H9 (cell line): ENCODE data around the gene MRTFA. TPM values are rescaled to one million over a fixed set of nuclear protein-coding genes. Genes with fewer than 3 reads are reported as not detected.

Experiments used
- DNase-seq: peaks from one replicate; pipeline ENCODE4 v3.0.0-alpha.2; 2017
- H2AFZ ChIP-seq: one replicate; pipeline ENCODE4 v1.6.1; 2013; ENCODE audit warnings: mild to moderate bottlenecking, low read length, control low read depth, moderate library complexity
- H2AK5ac ChIP-seq: 2 replicates; pipeline ENCODE4 v1.6.1; 2013; ENCODE audit warnings: low read length, control low read depth, mixed read lengths; ENCODE audit not compliant: insufficient read length
- H2BK120ac ChIP-seq: one replicate; pipeline ENCODE4 v1.6.1; 2013; ENCODE audit warnings: low read depth, mild to moderate bottlenecking, low read length, control low read depth, inconsistent platforms; ENCODE audit not compliant: poor library complexity, severe bottlenecking
- H2BK12ac ChIP-seq: 2 replicates; pipeline ENCODE4 v1.6.1; 2013; ENCODE audit warnings: low read length, control low read depth, mixed read lengths, low read depth; ENCODE audit not compliant: insufficient read length
- H2BK15ac ChIP-seq: 2 replicates; pipeline ENCODE4 v1.6.1; 2013; ENCODE audit warnings: low read depth, low read length, control low read depth
- H2BK20ac ChIP-seq: one replicate; pipeline ENCODE4 v1.6.1; 2013; ENCODE audit warnings: low read depth, mild to moderate bottlenecking, low read length, control low read depth, inconsistent platforms; ENCODE audit not compliant: poor library complexity, severe bottlenecking
- H2BK5ac ChIP-seq: 2 replicates; pipeline ENCODE4 v1.6.1; 2013; ENCODE audit warnings: low read length, control low read depth, mixed read lengths; ENCODE audit not compliant: insufficient read length
- H3K14ac ChIP-seq: 2 replicates; pipeline ENCODE4 v1.6.1; 2013; ENCODE audit warnings: low read length, control low read depth; ENCODE audit not compliant: insufficient read depth
- H3K18ac ChIP-seq: 2 replicates; pipeline ENCODE4 v1.6.1; 2013; ENCODE audit warnings: low read depth, mild to moderate bottlenecking, mixed read lengths, low read length, control low read depth; ENCODE audit not compliant: insufficient read length
- H3K23ac ChIP-seq: 2 replicates; pipeline ENCODE4 v1.6.1; 2013; ENCODE audit warnings: low read length, control low read depth, mixed read lengths, low read depth; ENCODE audit not compliant: insufficient read length
- H3K23me2 ChIP-seq: 2 replicates; pipeline ENCODE4 v1.6.1; 2013; ENCODE audit warnings: low read depth, mild to moderate bottlenecking, mixed read lengths, low read length, control low read depth; ENCODE audit not compliant: insufficient read length, poor library complexity, severe bottlenecking
- H3K27ac ChIP-seq: 2 replicates; pipeline ENCODE4 v1.5.1; 2013; ENCODE audit warnings: low read length, control low read depth, mixed read lengths, low read depth; ENCODE audit not compliant: insufficient read length
- H3K27me3 ChIP-seq: 2 replicates; pipeline ENCODE4 v1.6.1; 2013; ENCODE audit warnings: low read length, control low read depth, inconsistent platforms; ENCODE audit not compliant: insufficient read depth
- H3K4ac ChIP-seq: 2 replicates; pipeline ENCODE4 v1.6.1; 2013; ENCODE audit warnings: low read depth, mild to moderate bottlenecking, control low read depth, inconsistent platforms, low read length, moderate library complexity
- H3K4me1 ChIP-seq: 2 replicates; pipeline ENCODE4 v1.6.1; 2013; ENCODE audit warnings: low read length, control low read depth, inconsistent platforms; ENCODE audit not compliant: insufficient read depth
- H3K4me2 ChIP-seq: 2 replicates; pipeline ENCODE4 v1.6.1; 2013; ENCODE audit warnings: low read length, control low read depth, mixed read lengths; ENCODE audit not compliant: insufficient read length, insufficient read depth
- H3K56ac ChIP-seq: 2 replicates; pipeline ENCODE4 v1.6.1; 2013; ENCODE audit warnings: low read depth, mild to moderate bottlenecking, mixed read lengths, low read length, control low read depth; ENCODE audit not compliant: insufficient read length
- H3K79me1 ChIP-seq: 2 replicates; pipeline ENCODE4 v1.6.1; 2013; ENCODE audit warnings: low read depth, mild to moderate bottlenecking, moderate library complexity, low read length, control low read depth, inconsistent platforms; ENCODE audit not compliant: insufficient read depth, poor library complexity, severe bottlenecking
- H3K79me2 ChIP-seq: 2 replicates; pipeline ENCODE4 v1.6.1; 2013; ENCODE audit warnings: low read length, control low read depth, inconsistent platforms; ENCODE audit not compliant: insufficient read depth
- H3K9ac ChIP-seq: 2 replicates; pipeline ENCODE4 v1.6.1; 2013; ENCODE audit warnings: low read length, control low read depth, mixed read lengths; ENCODE audit not compliant: insufficient read length; ENCODE audit errors: extremely low read depth
- H3K9me3 ChIP-seq: one replicate; pipeline ENCODE4 v1.6.1; 2013; ENCODE audit warnings: low read depth, low read length, inconsistent platforms; ENCODE audit not compliant: control insufficient read depth
- H3T11ph ChIP-seq: one replicate; pipeline ENCODE4 v1.6.1; 2013; ENCODE audit warnings: mild to moderate bottlenecking, low read length, control low read depth, inconsistent platforms
- H4K20me1 ChIP-seq: one replicate; pipeline ENCODE4 v1.6.1; 2013; ENCODE audit not compliant: control insufficient read depth, insufficient read length, insufficient read depth
- H4K5ac ChIP-seq: 2 replicates; pipeline ENCODE4 v1.6.1; 2013; ENCODE audit warnings: low read depth, mild to moderate bottlenecking, mixed read lengths, low read length, control low read depth; ENCODE audit not compliant: insufficient read length
- H4K8ac ChIP-seq: replicated peaks from 2 replicates; pipeline ENCODE4 v1.6.1; 2013; ENCODE audit warnings: low read length, control low read depth, mixed read lengths, low read depth; ENCODE audit not compliant: insufficient read length
- H4K91ac ChIP-seq: 2 replicates; pipeline ENCODE4 v1.6.1; 2013; ENCODE audit warnings: low read depth, mild to moderate bottlenecking, moderate library complexity, mixed read lengths, low read length, control low read depth; ENCODE audit not compliant: insufficient read length
- H3K27ac Mint-ChIP-seq, 3 experiments: 2 replicates in 2 of 3; 3 replicates in 1 of 3; pipeline ENCODE4 v1.8.0; 2020 to 2021; ENCODE audit warnings: mixed read lengths in 3 of 3, mild to moderate bottlenecking in 1 of 3, moderate library complexity in 1 of 3
- H3K27me3 Mint-ChIP-seq: 2 replicates; pipeline ENCODE4 v1.8.0; 2021; ENCODE audit warnings: low read depth, mild to moderate bottlenecking, moderate library complexity, mixed read lengths
- H3K36me3 Mint-ChIP-seq, 3 experiments: 2 replicates in 2 of 3; 3 replicates in 1 of 3; pipeline ENCODE4 v1.8.0; 2020 to 2021; ENCODE audit warnings: low read depth in 3 of 3, mixed read lengths in 3 of 3; ENCODE audit not compliant: insufficient read depth in 1 of 3
- H3K4me1 Mint-ChIP-seq, 2 experiments: 2 replicates each; pipeline ENCODE4 v1.8.0; 2020; ENCODE audit warnings: mixed read lengths in 2 of 2
- H3K4me3 Mint-ChIP-seq, 2 experiments: 2 replicates in 1 of 2; 3 replicates in 1 of 2; pipeline ENCODE4 v1.8.0; 2020 to 2021; ENCODE audit warnings: mild to moderate bottlenecking in 2 of 2, mixed read lengths in 2 of 2, moderate library complexity in 1 of 2
- H3K9me3 Mint-ChIP-seq, 2 experiments: 2 replicates in 1 of 2; 3 replicates in 1 of 2; pipeline ENCODE4 v1.8.0; 2020; ENCODE audit warnings: mild to moderate bottlenecking in 2 of 2, mixed read lengths in 2 of 2, moderate library complexity in 1 of 2
- whole genome bisulfite sequencing: extraction: QIAGEN DNeasy Blood & Tissue Kit; methylation state at CpG from one replicate; pipeline ENCODE4 v1.1.7; 2013; ENCODE audit warnings: missing lambda C conversion rate, low lambda C conversion rate, mixed read lengths; ENCODE audit not compliant: insufficient read length; ENCODE audit errors: extremely low coverage; 5-methylcytosine and 5-hydroxymethylcytosine counted together
- total RNA-seq: library from RNA; stranded (reverse); gene quantifications from 2 replicates; pipeline ENCODE4 v1.2.1, GENCODE V29; 2021
- TF ChIP-seq, protein P1 (sequence below): fragments of 200-600 bp; sonication (generic); conservative IDR thresholded peaks from 3 replicates; pipeline ENCODE4 v1.8.0; 2021; ENCODE audit warnings: antibody characterized with exemption, mild to moderate bottlenecking

Gene MRTFA
- total RNA-seq, 1 experiment from 2014 or later = 38.1 TPM

DNA sequence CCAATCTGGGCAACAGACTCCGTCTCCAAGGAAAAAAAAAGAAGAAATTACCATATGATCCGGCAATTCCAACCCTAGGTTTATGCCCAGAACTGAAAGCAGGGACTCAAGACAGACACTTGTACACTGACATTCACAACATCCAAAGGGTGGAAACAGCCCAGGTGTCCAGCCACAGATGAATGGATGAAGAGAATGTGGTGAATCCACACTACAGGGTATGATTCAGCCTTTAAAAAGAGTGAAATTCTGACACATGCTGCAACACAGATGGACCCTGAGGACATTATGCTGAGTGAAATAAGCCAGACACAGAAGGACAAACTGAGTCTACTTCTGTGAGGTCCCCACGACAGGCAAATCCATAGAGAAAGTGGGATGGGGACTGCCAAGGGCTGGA, 222.2 kb downstream of the MRTFA start:
- Histone ChIP-seq H3K14ac (no peak overlapping the region), H3K4me2 (no peak overlapping the region), H3T11ph (no peak overlapping the region), H3K79me1 (no peaks in the 10 kb centered on the region), H4K20me1 (no peaks in the 10 kb centered on the region), H2BK120ac (no peak overlapping the region), H3K9me3 (no peaks in the 10 kb centered on the region), H2AK5ac (no peak overlapping the region), H3K27ac (no peak overlapping the region), H2BK12ac (no peak overlapping the region), H3K18ac (no peak overlapping the region), H2BK5ac (no peak overlapping the region), H3K27me3 (no peaks in the 10 kb centered on the region), H3K4me1 (no peaks in the 10 kb centered on the region), H3K23ac (no peak overlapping the region), H4K5ac (no peak overlapping the region), H3K56ac (no peak overlapping the region), H2AFZ (no peak overlapping the region), H4K8ac (no peak overlapping the region), H2BK15ac (no peak overlapping the region), H2BK20ac (no peak overlapping the region), H3K4ac (no peak overlapping the region), H3K9ac (no peak overlapping the region), H3K79me2 (no peaks in the 10 kb centered on the region), H3K23me2 (no peaks in the 10 kb centered on the region), H4K91ac (no peak overlapping the region)
- TF ChIP-seq, protein P1, sequence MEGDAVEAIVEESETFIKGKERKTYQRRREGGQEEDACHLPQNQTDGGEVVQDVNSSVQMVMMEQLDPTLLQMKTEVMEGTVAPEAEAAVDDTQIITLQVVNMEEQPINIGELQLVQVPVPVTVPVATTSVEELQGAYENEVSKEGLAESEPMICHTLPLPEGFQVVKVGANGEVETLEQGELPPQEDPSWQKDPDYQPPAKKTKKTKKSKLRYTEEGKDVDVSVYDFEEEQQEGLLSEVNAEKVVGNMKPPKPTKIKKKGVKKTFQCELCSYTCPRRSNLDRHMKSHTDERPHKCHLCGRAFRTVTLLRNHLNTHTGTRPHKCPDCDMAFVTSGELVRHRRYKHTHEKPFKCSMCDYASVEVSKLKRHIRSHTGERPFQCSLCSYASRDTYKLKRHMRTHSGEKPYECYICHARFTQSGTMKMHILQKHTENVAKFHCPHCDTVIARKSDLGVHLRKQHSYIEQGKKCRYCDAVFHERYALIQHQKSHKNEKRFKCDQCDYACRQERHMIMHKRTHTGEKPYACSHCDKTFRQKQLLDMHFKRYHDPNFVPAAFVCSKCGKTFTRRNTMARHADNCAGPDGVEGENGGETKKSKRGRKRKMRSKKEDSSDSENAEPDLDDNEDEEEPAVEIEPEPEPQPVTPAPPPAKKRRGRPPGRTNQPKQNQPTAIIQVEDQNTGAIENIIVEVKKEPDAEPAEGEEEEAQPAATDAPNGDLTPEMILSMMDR = no peak
- H3K4me3 Mint-ChIP-seq = no peak overlapping the region
- 0 out of 4 replicates have a peak, but pooled peaks cover 0 to 2% of the 10 kb centered on the region in 2 experiments for H3K4me1 Mint-ChIP-seq
- peak overlapping the region in 2 of 3 experiments; percentile 29 to 69; a peak in 3 of 7 replicates for H3K27ac Mint-ChIP-seq
- H3K36me3 Mint-ChIP-seq = peaks cover 24 to 48% (median 47%) of the 10 kb centered on the region in 3 experiments
- no peaks in the 10 kb centered on the region; the same call in 1 of the 2 replicates for H3K27me3 Mint-ChIP-seq
- no CpG with 5 or more reads among the region's 3 CpGs for WGBS
- no peaks in the 10 kb centered on the region for H3K9me3 Mint-ChIP-seq
- no peak for DNase-seq
